Ovary (tissue), 9 donors: ENCODE results near the gene ERC1. TPM values are rescaled to one million over a fixed set of nuclear protein-coding genes. Genes with fewer than 3 reads are reported as not detected.

Experiments used
- DNase-seq, 5 donors: peaks; one replicate each; pipeline ENCODE4 v3.0.0-alpha.2; 2019 to 2020
- H3K27ac ChIP-seq, 2 donors: fragments of 200-600 bp; one replicate each; pipeline versions ENCODE4 v1.5.1 to v1.8.0; 2019 to 2022
- H3K27me3 ChIP-seq: fragments of 200-600 bp; one replicate; pipeline ENCODE4 v1.8.0; 2022
- H3K36me3 ChIP-seq: fragments of 200-600 bp; sonication (generic); one replicate; pipeline ENCODE4 v1.5.1; 2019
- H3K4me1 ChIP-seq: one replicate; pipeline ENCODE4 v1.8.1; 2013; ENCODE audit warnings: mild to moderate bottlenecking, moderate library complexity; ENCODE audit not compliant: insufficient read depth
- H3K4me3 ChIP-seq: fragments of 200-600 bp; sonication (generic); one replicate; pipeline ENCODE4 v1.5.1; 2017
- H3K9me3 ChIP-seq, 2 donors: fragments of 200-600 bp in 1 of 2; sonication (generic) in 1 of 2; one replicate each; pipeline versions ENCODE4 v1.5.1 to v1.8.1; 2013 to 2019; ENCODE audit warnings: mild to moderate bottlenecking in 1 of 2, moderate library complexity in 1 of 2
- EP300 ChIP-seq: sonication (generic); formaldehyde crosslinking; IDR thresholded peaks from one replicate; pipeline ENCODE4 v1.6.1; 2017; ENCODE audit warnings: antibody characterized with exemption
- POLR2A ChIP-seq: fragments of 450-650 bp; IDR thresholded peaks from one replicate; pipeline ENCODE4 v1.6.1; 2017; ENCODE audit warnings: antibody characterized with exemption, mild to moderate bottlenecking, moderate library complexity
- WGBS, 3 donors: extraction: QIAGEN DNeasy Blood & Tissue Kit in 1 of 3; methylation state at CpG; one replicate each; pipeline versions ENCODE4 v1.1.5 to v1.1.7; 2013 to 2017; 5-methylcytosine and 5-hydroxymethylcytosine counted together
- intact Hi-C, 4 donors: fragments of 100-400 bp; cut with DNase I; formaldehyde crosslinking; loops; one replicate each; pipeline versions ENCODE4 v1.11.0 to v1.15.1; 2022 to 2023
- polyA plus RNA-seq, 2 donors: library from polyadenylated mRNA; stranded (reverse); fragments of 200-250 nt in 1 of 2; fragments of 350-450 nt in 1 of 2; fragmentation: Illumina TruSeq in 1 of 2; extraction: RNeasy Lipid Tissue Mini Kit (QIAGEN cat#74804) in 1 of 2; gene quantifications; one replicate each; pipeline ENCODE4 v1.2.3, GENCODE V29; 2013 to 2014
- total RNA-seq, 7 donors: library from RNA; depleted of rRNA in 2 of 7; stranded (reverse); fragments of >200 nt in 2 of 7; fragmentation: NEBNext Ultra II Directional in 3 of 7; extraction: Animal tissue kit (Norgen Biotek cat#: 25700) in 3 of 7; gene quantifications; one replicate each; pipeline versions ENCODE4 v1.1.0 to v1.2.4, GENCODE V29; 2016 to 2023
- TF ChIP-seq, protein P1 (sequence below), 3 donors: fragments of 450-650 bp in 2 of 3; fragments of 200-600 bp in 1 of 3; IDR thresholded peaks; one replicate each; pipeline versions ENCODE4 v1.5.1 to v1.8.0; 2016 to 2022; ENCODE audit warnings: antibody characterized with exemption in 3 of 3, mild to moderate bottlenecking in 1 of 3
- donor health status: DM: no; HTN: no; CAD: no; lungs with moderate emphysema.
- donor health status: DM: no; HTN: no; CAD: no.
- donor health status: Bipolar disorder and iron deficiency.
- donor health status: DM: yes; HTN: yes; CAD: no.
- donor health status: DM: no; HTN: no; CAD: no.
- donor health status: DM: yes; HTN: yes; CAD: no.

Gene ERC1
- total and polyA plus RNA-seq, 9 donors, result 10.4 to 65.2 (median 51.6) TPM

GRCh38 chr12:1324910-1325309 lies 333.9 kb downstream of the ERC1 start:
- no peaks in the 10 kb centered on the region for H3K36me3 ChIP-seq
- no peaks in the 10 kb centered on the region for H3K4me1 ChIP-seq
- no peaks in the 10 kb centered on the region for H3K9me3 ChIP-seq
- no peaks in the 10 kb centered on the region for H3K27me3 ChIP-seq
- DNase-seq, result no peak
- WGBS, 3 donors, result 50 to 64% (median 63%) methylated on average over 5 of the region's 5 CpGs
- TF ChIP-seq, protein P1, sequence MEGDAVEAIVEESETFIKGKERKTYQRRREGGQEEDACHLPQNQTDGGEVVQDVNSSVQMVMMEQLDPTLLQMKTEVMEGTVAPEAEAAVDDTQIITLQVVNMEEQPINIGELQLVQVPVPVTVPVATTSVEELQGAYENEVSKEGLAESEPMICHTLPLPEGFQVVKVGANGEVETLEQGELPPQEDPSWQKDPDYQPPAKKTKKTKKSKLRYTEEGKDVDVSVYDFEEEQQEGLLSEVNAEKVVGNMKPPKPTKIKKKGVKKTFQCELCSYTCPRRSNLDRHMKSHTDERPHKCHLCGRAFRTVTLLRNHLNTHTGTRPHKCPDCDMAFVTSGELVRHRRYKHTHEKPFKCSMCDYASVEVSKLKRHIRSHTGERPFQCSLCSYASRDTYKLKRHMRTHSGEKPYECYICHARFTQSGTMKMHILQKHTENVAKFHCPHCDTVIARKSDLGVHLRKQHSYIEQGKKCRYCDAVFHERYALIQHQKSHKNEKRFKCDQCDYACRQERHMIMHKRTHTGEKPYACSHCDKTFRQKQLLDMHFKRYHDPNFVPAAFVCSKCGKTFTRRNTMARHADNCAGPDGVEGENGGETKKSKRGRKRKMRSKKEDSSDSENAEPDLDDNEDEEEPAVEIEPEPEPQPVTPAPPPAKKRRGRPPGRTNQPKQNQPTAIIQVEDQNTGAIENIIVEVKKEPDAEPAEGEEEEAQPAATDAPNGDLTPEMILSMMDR (IDR thresholded peaks at IDR 0.05), result no peak
- no peak for TF ChIP-seq EP300
- no peak for TF ChIP-seq POLR2A
- intact Hi-C loops, result no loop called here
- no peak overlapping the region for H3K4me3 ChIP-seq
- no peak overlapping the region for H3K27ac ChIP-seq

- intact Hi-C loops, result no loop called here
- Histone ChIP-seq H3K4me1 (no peaks in the 10 kb centered on the region), H3K27ac (no peak overlapping the region), H3K27me3 (no peaks in the 10 kb centered on the region), H3K4me3 (no peak overlapping the region), H3K36me3 (no peaks in the 10 kb centered on the region), H3K9me3 (no peaks in the 10 kb centered on the region)
- TF ChIP-seq, protein P1 (IDR thresholded peaks at IDR 0.05), result no peak
- 79 to 85% (median 82%) methylated on average over 1 of the region's 1 CpG for WGBS, 3 donors
- no peak for DNase-seq
Measured at GRCh38 chr12:1325666-1326065, 334.6 kb downstream of the ERC1 start.

DNA sequence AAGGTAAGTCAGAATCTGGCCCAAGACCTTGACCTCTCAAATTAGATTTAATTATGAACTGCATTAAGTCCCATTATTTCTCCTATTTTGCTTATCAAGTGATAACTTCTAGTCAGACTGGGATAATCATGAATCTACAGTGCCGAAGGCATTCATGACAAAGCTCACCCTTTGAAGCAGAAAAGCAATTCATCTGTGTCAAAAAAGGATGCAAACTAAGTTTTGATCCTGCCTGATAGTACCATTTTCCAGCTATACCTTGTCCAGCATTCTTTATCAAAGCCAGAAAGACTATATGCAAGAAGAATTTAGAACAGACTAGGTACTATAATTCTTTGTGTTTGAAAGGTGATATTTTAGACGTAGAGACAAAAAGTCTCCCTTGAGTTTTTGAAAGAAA lies 335.2 kb downstream of the ERC1 start:
- TF ChIP-seq, protein P1 (IDR thresholded peaks at IDR 0.05), result no peak
- no peak for TF ChIP-seq POLR2A
- TF ChIP-seq EP300, result no peak
- no peak overlapping the region for H3K27ac ChIP-seq
- H3K27me3 ChIP-seq, result no peaks in the 10 kb centered on the region
- H3K4me3 ChIP-seq, result no peak overlapping the region
- DNase-seq, result no peak
- H3K36me3 ChIP-seq, result no peaks in the 10 kb centered on the region
- H3K4me1 ChIP-seq, result no peaks in the 10 kb centered on the region
- 94 to 99% (median 96%) methylated on average over 2 of the region's 2 CpGs for WGBS, 3 donors
- no peaks in the 10 kb centered on the region for H3K9me3 ChIP-seq
- intact Hi-C loops, result no loop called here

GRCh38 chr12:1328391-1328790 lies 337.4 kb downstream of the ERC1 start:
- WGBS, 3 donors, result 90 to 94% (median 92%) methylated on average over 8 of the region's 8 CpGs
- H3K4me1 ChIP-seq, result no peaks in the 10 kb centered on the region

More at GRCh38 chr12:1328391-1328790, 337.4 kb downstream of the ERC1 start:
- no peak overlapping the region for H3K27ac ChIP-seq
- no peaks in the 10 kb centered on the region for H3K9me3 ChIP-seq
- no peaks in the 10 kb centered on the region for H3K36me3 ChIP-seq
- intact Hi-C loops, result no loop called here
- TF ChIP-seq POLR2A (no peak), EP300 (no peak)
- TF ChIP-seq, protein P1 (IDR thresholded peaks at IDR 0.05), result no peak
- no peak for DNase-seq
- no peak overlapping the region for H3K4me3 ChIP-seq
- H3K27me3 ChIP-seq, result no peaks in the 10 kb centered on the region
